WERI-Rb-1 (cell line): Measurements from ENCODE around the gene NDUFB5.
A peak's percentile ranks its signal among the peaks of the same experiment; 100 is the strongest.

Experiments
- DNase-seq: peaks from one replicate; pipeline ENCODE4 v3.0.0-alpha.2; 2020
- H3K27ac ChIP-seq: fragments of 250-450 bp; sonication (Bioruptor Pico); 2 replicates; pipeline ENCODE4 v1.5.1; 2020; ENCODE audit warnings: mild to moderate bottlenecking, moderate library complexity
- H3K27me3 ChIP-seq: fragments of 250-450 bp; sonication (Bioruptor Pico); 2 replicates; pipeline ENCODE4 v1.5.1; 2021; ENCODE audit warnings: mild to moderate bottlenecking, low read depth, moderate library complexity; ENCODE audit not compliant: insufficient read depth, severe bottlenecking
- H3K36me3 ChIP-seq: fragments of 250-450 bp; sonication (Bioruptor Pico); 2 replicates; pipeline ENCODE4 v1.5.1; 2020; ENCODE audit warnings: mild to moderate bottlenecking, moderate library complexity
- H3K4me3 ChIP-seq: 2 replicates; pipeline ENCODE4 v1.5.1; 2011; ENCODE audit warnings: low read depth, mild to moderate bottlenecking, control low read depth, low read length
- H3K9me3 ChIP-seq: fragments of 250-450 bp; sonication (Bioruptor Pico); 2 replicates; pipeline ENCODE4 v1.5.1; 2021; ENCODE audit warnings: mild to moderate bottlenecking, moderate library complexity; ENCODE audit not compliant: severe bottlenecking
- CTCF ChIP-seq: IDR thresholded peaks from 2 replicates; pipeline ENCODE4 v1.5.1; 2011; ENCODE audit warnings: low read depth, mild to moderate bottlenecking, control low read depth, inconsistent platforms, low read length

Gene NDUFB5

DNA sequence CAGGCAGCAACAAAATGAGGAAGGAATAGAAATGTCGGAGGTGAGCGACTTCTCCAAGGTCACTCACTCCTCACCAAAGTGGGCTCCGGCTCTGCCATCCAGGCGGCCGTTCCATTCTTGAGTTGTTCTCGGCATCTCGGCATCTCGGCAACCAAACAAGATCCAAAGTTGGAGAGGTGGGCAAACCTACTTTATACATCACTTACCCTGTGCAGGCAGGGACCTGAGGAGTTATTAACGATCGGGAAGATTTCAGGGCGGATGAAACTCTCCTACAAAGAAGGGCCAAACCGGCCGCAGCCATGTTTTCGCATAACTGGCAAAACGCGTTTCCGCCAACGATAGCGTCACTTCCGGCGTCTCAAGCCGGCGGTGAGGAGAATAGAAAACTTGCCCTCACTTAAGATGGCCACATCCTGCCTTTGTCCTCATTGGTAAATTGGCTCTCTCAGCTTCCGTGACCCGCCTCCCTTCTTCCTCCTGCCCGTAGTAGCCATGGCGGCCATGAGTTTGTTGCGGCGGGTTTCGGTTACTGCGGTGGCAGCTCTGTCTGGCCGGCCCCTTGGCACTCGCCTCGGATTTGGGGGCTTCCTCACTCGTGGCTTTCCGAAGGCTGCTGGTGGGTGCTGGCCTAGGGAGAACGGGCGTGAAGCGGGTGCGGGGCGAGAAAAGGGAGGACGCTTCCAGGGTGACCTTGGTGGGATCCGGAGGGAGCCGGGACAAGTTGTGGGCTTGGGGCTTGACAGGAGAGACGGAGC is at the start of gene NDUFB5, which contains the start of gene MRPL47:
NDUFB5 (plus strand) TSS at position 474 of the 758 bp plus-strand sequence; CDS start at position 496, 22 bp downstream.
MRPL47 (minus strand) TSS at position 318 of the 758 bp plus-strand sequence; CDS start at position 304, 14 bp downstream.
- peak within 1 kb of the TSS; percentile 95 for H3K4me3 ChIP-seq
- H3K9me3 ChIP-seq = no peaks in the 10 kb centered on the region
- peak within 1 kb of the TSS; percentile 86 for H3K27ac ChIP-seq
- peak; percentile 90 for DNase-seq
- TF ChIP-seq CTCF = no peak
- no peaks in the 10 kb centered on the region for H3K27me3 ChIP-seq
- peaks cover 31% of the 10 kb centered on the region for H3K36me3 ChIP-seq

DNA sequence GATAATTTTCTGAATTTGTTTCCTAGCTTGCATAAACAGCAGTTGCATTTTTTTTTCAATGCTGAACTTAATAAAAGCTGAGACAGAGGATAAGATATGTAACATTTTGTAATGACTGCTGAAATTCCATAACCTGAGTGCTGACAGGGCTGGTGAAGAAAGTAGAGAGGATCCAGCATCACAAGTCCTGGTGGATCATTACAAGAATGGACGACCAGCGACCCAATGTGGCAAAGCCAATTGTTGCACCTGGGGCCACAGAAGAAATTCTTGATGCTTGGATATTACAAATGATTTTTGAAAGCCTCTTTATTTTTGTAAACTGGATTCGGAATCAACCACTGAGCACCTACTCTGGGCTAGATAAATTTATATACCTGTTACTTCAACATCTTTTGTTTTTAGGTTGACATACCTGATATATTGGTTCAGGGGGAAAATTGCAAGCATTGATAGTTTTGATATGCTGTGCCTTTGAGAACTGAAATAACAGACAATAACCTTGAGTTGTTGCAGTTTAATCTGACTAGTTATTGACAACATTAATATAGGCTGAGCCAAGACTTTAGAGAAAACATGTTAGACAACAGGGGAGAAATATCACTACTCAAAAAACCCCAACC is 45.7 kb upstream of the NDUFB5 start:
- peak; percentile 66 for DNase-seq

GRCh38 chr3:179560791-179561190 is 43.8 kb upstream of the NDUFB5 start:
- Histone ChIP-seq H3K27ac (no peak overlapping the region), H3K4me3 (no peak overlapping the region), H3K9me3 (no peaks in the 10 kb centered on the region), H3K36me3 (peaks cover 4% of the 10 kb centered on the region; the same call in 1 of the 2 replicates), H3K27me3 (no peaks in the 10 kb centered on the region)
- DNase-seq = no peak
- no peak for TF ChIP-seq CTCF

More for the DNA sequence above, 45.7 kb upstream of the NDUFB5 start:
- Histone ChIP-seq H3K9me3 (no peaks in the 10 kb centered on the region), H3K36me3 (no peaks in the 10 kb centered on the region), H3K4me3 (no peak overlapping the region), H3K27me3 (no peaks in the 10 kb centered on the region), H3K27ac (no peak overlapping the region)
- TF ChIP-seq CTCF = peak; percentile 75

GRCh38 chr3:179562591-179563270 is 41.9 kb upstream of the NDUFB5 start, which contains the start of gene ACTL6A:
Gene ACTL6A, plus strand, starts transcription at chr3:179562926. Its CDS starts 167 bp downstream, at chr3:179563093.
- peak within 1 kb of the TSS; percentile 99 for H3K27ac ChIP-seq

More at GRCh38 chr3:179562591-179563270, 41.9 kb upstream of the NDUFB5 start, which contains the start of gene ACTL6A:
- Histone ChIP-seq H3K36me3 (peaks cover 4% of the 10 kb centered on the region; the same call in 1 of the 2 replicates), H3K27me3 (no peaks in the 10 kb centered on the region), H3K9me3 (no peaks in the 10 kb centered on the region), H3K4me3 (peak within 1 kb of the TSS; percentile 91)
- TF ChIP-seq CTCF = no peak
- peak; percentile 100 for DNase-seq
